Measurements from ENCODE around the gene RNF144A. TPM values are rescaled to one million over a fixed set of nuclear protein-coding genes. Genes with fewer than 3 reads are reported as not detected.
A peak's percentile ranks its signal among the peaks of the same experiment; 100 is the strongest.

The RNF144A gene
- total RNA-seq, 2 donors from 2014 or later: 13.6 to 29.2 TPM

DNA sequence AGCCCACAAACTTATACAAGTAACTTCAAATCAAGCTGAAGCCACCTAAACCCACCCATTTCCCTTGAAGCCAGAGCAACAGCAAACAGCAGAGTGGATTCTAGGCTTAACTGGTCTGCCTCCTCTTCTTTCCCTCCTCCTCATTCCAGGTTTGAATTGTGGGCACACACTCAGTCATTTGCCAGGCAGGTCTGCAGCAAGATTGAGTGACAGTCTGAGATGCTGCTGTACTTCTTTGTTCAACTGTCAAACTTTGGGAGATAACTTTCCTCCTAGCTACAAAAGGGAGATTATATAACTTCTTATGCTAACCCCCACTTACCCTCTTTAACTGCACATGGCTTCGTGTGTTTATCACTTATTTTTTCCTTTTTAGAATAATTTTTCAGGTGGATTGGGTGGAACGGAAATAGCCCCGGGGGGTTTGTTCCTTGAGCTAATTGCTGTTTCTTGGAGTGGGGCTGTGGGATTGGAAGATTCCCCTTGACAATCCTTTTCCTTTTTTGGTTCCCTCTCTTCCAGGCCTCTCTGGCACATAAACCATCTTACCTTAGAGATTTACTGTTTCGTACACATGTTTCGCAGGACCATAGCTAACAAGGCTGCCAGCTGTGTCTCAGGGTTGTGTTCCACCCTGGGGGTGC is 55.0 kb downstream of the RNF144A start:
- no peak for ATAC-seq (replicated peaks)
- Mint-ChIP-seq H3K4me1 (no peaks in the 10 kb centered on the region), H3K36me3 (ENCODE audit: low read depth) (peaks cover 30% of the 10 kb centered on the region), H3K4me3 (no peak overlapping the region), H3K9me3 (no peaks in the 10 kb centered on the region), H3K27ac (no peak overlapping the region), H3K27me3 (no peaks in the 10 kb centered on the region)

DNA sequence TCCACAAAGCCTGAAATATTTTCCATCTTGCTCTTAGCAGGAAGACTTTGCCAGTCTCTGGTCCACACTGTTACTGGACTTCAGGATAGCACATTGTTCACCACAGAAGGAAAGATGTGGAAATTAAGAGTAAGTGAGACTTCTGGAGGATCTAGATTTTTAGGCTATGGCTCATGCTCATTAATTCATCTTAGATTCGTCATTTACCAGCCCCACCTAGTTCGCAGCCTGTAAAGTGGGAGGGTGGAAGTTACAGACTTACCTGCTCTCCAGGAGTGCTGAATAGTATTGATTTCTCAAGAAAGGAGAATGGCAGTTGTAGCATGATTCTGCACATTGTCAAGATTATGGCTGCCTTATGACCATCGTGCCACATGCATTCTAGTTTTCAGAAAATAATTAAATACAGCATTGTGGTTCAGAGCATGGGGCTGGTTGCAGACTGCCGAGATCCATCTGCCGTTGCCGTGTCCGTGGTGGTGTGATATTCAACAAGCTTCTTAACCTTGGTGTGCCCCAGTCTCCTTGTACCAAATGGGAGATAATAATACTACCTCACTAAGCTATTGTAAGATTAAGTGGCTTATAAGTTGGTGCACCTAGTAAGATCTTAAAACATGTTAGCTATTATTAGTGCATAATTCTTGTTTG is 56.8 kb downstream of the RNF144A start:
- H3K4me3 Mint-ChIP-seq: no peak overlapping the region
- ATAC-seq (replicated peaks): no peak
- no peaks in the 10 kb centered on the region for H3K27me3 Mint-ChIP-seq
- H3K4me1 Mint-ChIP-seq: no peaks in the 10 kb centered on the region
- H3K9me3 Mint-ChIP-seq: no peaks in the 10 kb centered on the region
- no peak overlapping the region for H3K27ac Mint-ChIP-seq
- peaks cover 30% of the 10 kb centered on the region for H3K36me3 Mint-ChIP-seq (ENCODE audit: low read depth)

DNA sequence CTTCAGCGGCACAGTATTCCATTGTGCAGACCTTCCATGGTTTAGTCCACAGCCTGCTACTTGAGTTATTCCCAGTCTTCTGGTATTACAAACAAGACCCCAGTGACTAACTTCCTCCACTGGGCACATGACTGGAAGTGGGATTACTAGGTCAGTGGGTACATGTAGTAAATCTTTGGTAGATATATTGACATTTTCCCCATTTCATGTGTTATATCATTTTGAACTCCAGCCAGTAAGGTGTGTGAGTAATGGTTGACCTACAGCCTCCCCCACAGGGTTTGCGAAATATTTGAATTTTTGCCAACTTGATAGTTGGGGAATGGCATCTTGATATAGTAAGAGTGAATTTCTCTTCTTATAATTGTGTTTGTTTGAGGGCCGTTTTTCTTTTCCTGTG is 58.8 kb downstream of the RNF144A start:
- no peak overlapping the region for H3K4me3 Mint-ChIP-seq
- no peak for ATAC-seq (replicated peaks)
- no peak overlapping the region for H3K27ac Mint-ChIP-seq
- H3K4me1 Mint-ChIP-seq: no peaks in the 10 kb centered on the region
- peaks cover 12% of the 10 kb centered on the region for H3K36me3 Mint-ChIP-seq (ENCODE audit: low read depth)
- no peaks in the 10 kb centered on the region for H3K9me3 Mint-ChIP-seq
- no peaks in the 10 kb centered on the region for H3K27me3 Mint-ChIP-seq

DNA sequence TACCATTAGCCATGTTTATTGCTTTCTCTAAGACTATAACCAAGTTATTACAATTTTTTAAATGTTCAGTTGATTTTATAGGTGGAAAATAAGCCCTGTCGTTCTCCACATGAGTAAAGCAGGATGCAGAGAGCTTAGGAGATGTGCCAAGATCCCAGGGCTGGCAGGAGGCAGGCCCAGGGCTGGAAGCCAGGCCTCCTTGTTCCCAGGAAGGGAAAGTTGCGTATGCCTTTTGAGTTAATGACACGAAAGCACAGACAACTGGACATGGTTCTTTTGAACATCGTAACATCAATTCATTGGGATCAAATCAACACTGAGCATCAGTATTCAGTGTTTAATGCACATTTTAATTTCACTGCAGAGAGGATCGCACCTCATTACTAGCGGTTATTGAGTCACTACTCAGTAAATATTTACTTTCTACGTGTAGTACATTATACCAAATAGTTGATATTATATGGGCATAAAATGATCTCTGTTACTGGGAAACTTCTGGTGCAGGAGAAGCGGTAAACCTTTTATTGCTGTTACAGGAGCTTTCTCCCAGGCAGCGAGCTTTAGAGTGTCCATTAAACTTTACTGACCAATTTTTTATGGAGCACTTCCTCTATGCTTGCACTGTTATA is 60.0 kb downstream of the RNF144A start:
- Mint-ChIP-seq H3K4me1 (no peaks in the 10 kb centered on the region), H3K9me3 (no peaks in the 10 kb centered on the region), H3K27me3 (no peaks in the 10 kb centered on the region), H3K4me3 (no peak overlapping the region), H3K36me3 (ENCODE audit: low read depth) (peaks cover 14% of the 10 kb centered on the region), H3K27ac (no peak overlapping the region)
- ATAC-seq (replicated peaks): no peak

DNA sequence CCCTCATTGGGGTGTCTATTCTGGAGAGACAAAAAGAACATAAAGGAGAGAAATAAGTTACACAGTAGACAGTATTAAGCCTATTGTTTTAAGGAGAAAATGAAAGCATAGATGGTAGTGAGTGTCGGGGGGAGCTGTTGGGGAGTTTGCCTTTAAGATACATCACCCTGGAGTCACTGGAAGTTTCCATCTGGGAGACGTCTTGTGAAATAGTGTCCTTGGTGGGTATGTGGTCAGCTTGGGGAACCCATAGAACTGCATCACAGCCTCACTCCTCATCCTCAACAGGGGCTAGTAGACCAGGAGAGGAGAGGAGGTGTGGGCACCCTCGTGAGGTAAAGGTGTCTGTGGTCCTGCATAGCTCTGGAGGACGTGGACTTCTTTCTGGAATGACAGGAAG is 60.6 kb downstream of the RNF144A start:
- ATAC-seq (replicated peaks): no peak
- Mint-ChIP-seq H3K36me3 (ENCODE audit: low read depth) (peaks cover 10% of the 10 kb centered on the region), H3K4me1 (no peaks in the 10 kb centered on the region), H3K27me3 (no peaks in the 10 kb centered on the region), H3K9me3 (no peaks in the 10 kb centered on the region), H3K27ac (no peak overlapping the region), H3K4me3 (no peak overlapping the region)

DNA sequence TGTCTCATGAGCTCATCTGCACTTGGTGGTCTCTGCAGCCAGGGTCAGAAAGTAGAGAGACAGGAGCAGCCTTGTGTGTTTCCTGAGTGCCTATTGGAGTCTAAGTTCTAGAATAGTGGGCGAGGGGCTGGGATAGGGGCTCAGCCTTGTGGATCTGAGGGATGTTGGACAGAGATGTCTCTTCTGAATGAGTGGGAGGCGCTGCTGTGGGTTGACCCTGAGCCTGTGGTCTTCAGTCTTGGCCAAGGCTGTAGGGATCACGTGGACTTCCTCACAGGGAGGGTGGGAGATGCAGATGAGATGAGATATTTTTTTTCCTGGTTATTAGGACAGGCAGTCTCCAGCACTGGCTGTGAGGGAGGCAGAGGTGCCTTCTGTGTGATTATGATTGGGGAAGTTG is 61.8 kb downstream of the RNF144A start:
- H3K36me3 Mint-ChIP-seq (ENCODE audit: low read depth): peaks cover 10% of the 10 kb centered on the region
- peak overlapping the region; percentile 28 for H3K27ac Mint-ChIP-seq
- ATAC-seq (replicated peaks): no peak
- H3K27me3 Mint-ChIP-seq: no peaks in the 10 kb centered on the region
- H3K9me3 Mint-ChIP-seq: no peaks in the 10 kb centered on the region
- H3K4me1 Mint-ChIP-seq: no peaks in the 10 kb centered on the region
- no peak overlapping the region for H3K4me3 Mint-ChIP-seq

DNA sequence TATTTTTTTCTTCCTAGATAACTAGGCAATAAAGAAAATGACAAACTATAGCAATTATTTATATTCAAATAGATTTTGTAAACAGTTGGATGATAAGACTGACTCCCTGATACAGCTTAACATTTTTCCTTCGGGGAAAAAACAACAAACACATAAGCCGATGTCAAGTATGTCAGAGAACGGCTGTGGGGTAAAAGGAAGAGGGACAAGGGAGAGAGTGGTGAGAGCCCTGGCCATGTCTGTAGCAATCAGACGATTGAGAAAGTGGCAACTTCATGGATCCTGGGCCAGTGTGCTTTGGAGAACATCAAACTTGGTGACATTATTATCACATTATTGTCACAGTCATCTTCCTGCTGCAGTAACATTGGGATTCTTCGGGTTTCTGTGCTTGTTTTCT is 65.2 kb downstream of the RNF144A start:
- H3K4me3 Mint-ChIP-seq: no peak overlapping the region
- H3K36me3 Mint-ChIP-seq (ENCODE audit: low read depth): peaks cover 10% of the 10 kb centered on the region
- no peaks in the 10 kb centered on the region for H3K9me3 Mint-ChIP-seq
- no peaks in the 10 kb centered on the region for H3K27me3 Mint-ChIP-seq
- peaks cover 8% of the 10 kb centered on the region for H3K4me1 Mint-ChIP-seq
- no peak for ATAC-seq (replicated peaks)
- peak overlapping the region; percentile 5 for H3K27ac Mint-ChIP-seq

DNA sequence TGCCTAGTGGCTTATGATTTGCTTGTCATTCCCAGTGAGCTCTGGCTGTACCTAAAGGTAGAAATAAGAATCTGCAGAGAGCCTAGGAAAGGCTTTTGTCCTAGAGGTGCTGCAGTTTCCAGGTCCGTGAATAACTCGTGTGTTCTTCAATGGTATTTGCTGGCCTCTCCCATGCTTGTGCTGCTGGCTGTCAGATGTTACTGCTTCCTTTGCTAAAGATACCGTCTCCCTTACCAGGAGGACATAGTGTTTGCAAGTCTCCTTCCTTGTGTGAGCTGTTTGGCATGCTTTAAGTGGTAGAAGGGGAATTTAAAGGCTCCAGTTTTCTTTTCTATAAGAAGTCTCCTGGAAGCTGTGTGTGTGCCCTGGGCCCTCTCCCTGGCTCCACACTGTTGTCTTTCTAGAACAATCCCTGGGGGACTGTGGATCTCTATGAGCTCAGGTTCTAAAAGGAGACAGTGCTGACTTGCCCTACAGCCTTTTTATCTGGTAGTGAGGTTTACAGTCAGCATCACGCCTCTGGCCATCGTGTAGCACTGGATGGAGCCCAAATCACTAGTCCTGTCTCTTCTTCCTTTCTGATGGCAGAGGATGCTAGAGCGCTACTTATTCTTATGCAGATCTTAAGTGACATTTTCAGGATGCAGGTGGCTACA is 65.8 kb downstream of the RNF144A start:
- peaks cover 10% of the 10 kb centered on the region for H3K36me3 Mint-ChIP-seq (ENCODE audit: low read depth)
- ATAC-seq (replicated peaks): no peak
- H3K27ac Mint-ChIP-seq: peak overlapping the region; percentile 5

DNA sequence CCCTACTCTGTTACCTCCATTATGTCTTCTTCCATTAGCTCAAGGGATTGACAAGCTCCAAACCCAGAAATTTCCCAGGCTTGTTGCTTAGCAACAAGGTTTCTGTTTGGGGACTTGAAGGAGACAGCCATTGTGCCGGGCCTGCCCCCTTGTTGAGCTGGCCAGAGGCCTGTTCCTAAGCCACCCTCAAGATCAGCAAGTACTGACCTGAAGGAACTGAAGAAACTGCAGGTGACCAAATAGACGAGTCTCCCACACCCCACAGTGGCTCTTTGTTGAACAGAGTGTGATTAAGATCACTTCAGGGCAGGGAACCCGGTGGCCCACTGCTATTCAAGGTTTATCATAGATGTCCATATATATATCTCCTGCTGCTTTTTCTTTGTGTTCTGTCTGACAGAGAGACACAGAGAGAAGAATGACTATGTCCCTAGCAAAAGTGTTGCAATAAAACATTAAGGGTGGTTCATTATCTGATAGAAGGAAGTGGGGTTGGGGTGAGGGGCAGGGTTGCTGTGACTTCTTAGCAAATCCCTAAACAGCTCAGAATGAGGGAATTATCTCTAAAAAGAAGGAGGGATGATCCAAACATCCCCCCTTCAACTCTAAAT is 69.2 kb downstream of the RNF144A start:
- Mint-ChIP-seq H3K4me3 (no peak overlapping the region), H3K36me3 (ENCODE audit: low read depth) (peaks cover 31% of the 10 kb centered on the region), H3K4me1 (peaks cover 8% of the 10 kb centered on the region), H3K9me3 (no peaks in the 10 kb centered on the region), H3K27ac (no peak overlapping the region), H3K27me3 (no peaks in the 10 kb centered on the region)
- no peak for ATAC-seq (replicated peaks)

More for the DNA sequence above, 65.8 kb downstream of the RNF144A start:
- Mint-ChIP-seq H3K9me3 (no peaks in the 10 kb centered on the region), H3K4me3 (no peak overlapping the region), H3K27me3 (no peaks in the 10 kb centered on the region), H3K4me1 (peaks cover 8% of the 10 kb centered on the region)

DNA sequence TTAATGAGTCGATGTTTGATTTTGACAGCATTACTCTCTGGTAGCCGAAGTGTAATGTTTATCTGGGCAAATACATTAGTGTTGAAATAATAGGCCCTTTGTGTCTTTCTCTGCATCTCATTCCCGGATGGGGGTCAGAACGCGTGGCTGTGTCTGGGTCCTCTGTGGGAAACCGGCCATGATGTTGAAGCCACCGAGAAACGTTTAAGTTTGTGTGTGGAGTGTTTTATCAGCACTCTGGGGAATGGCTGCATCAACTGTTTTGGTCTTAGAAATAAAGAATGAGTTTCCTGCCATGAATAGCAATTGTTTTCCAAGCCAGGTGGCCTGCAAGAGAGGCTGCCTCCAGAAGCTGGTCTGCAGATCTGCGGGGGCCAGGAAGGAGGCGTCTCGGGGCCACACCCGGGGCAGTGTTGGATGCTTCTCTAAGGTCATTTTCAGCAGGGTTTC is 69.7 kb downstream of the RNF144A start:
- H3K27ac Mint-ChIP-seq: no peak overlapping the region
- no peak for ATAC-seq (replicated peaks)
- no peaks in the 10 kb centered on the region for H3K9me3 Mint-ChIP-seq
- H3K4me3 Mint-ChIP-seq: no peak overlapping the region
- H3K36me3 Mint-ChIP-seq (ENCODE audit: low read depth): peaks cover 27% of the 10 kb centered on the region
- H3K4me1 Mint-ChIP-seq: peaks cover 11% of the 10 kb centered on the region
- H3K27me3 Mint-ChIP-seq: no peaks in the 10 kb centered on the region

DNA sequence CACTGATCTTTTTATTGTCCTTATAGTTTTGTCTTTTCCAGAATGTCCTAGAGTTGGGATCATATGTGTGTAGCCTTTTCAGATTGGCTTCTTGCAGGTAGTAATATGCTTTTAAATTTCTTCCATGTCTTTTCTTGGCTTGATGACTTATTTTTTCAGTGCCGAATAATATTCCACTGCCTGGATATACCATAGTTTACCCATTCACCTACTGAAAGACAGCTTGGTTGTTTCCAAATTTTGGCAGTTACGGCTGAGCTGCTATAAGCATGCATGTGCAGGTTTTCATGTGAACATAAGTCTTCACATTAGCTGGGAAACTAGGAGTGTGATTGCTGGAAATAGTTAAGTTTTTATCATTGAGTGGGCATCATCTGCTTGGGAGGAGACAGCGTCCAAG is 73.7 kb downstream of the RNF144A start:
- no peaks in the 10 kb centered on the region for H3K9me3 Mint-ChIP-seq
- ATAC-seq (replicated peaks): no peak
- H3K27ac Mint-ChIP-seq: no peak overlapping the region
- H3K4me1 Mint-ChIP-seq: peaks cover 8% of the 10 kb centered on the region
- H3K27me3 Mint-ChIP-seq: no peaks in the 10 kb centered on the region
- H3K36me3 Mint-ChIP-seq (ENCODE audit: low read depth): peaks cover 30% of the 10 kb centered on the region
- H3K4me3 Mint-ChIP-seq: no peak overlapping the region

DNA sequence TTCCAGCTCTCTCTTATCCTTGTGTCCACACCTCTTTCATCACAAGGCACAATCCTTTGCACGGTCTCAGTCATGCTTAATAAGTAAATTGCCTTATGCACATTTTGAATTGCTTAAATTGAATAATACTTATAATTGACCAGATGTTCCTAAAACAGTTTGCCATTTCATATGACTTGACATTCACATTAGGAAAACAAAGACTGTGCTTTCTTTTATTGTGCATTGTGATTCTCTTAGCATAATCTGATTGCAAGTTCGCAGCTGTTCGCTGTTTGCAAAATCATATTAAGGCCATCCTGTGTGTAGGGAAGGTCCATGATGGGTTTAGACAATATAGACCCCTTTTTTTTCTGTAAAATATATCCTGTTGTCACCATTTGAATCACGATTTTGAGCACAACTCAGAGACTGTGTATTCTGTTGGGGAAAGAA is 75.6 kb downstream of the RNF144A start:
- no peaks in the 10 kb centered on the region for H3K9me3 Mint-ChIP-seq
- no peaks in the 10 kb centered on the region for H3K27me3 Mint-ChIP-seq
- H3K4me1 Mint-ChIP-seq: peaks cover 8% of the 10 kb centered on the region
- H3K36me3 Mint-ChIP-seq (ENCODE audit: low read depth): peaks cover 30% of the 10 kb centered on the region
- no peak overlapping the region for H3K4me3 Mint-ChIP-seq
- ATAC-seq (replicated peaks): no peak
- no peak overlapping the region for H3K27ac Mint-ChIP-seq

DNA sequence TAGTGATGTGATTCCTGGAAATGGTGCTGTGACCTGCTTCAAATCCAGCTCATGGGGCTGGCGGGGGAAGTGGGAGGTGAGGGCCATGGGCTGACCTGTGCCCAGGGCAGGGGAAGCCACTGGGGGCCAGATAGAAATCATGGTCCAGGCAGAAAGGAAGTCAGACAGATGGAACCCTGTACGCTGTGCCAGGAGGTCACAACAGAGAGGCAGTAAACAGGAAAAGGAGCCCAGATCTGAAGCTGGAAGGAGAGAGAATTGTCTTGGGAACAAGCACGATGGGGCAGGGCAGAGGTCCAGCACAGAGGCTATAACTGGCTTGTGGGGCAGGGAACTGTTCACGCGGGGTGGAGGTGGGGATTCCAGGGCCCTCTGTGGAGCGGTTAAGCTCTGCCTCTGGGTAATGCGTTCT is 76.0 kb downstream of the RNF144A start:
- H3K4me3 Mint-ChIP-seq: no peak overlapping the region
- no peak for ATAC-seq (replicated peaks)
- H3K36me3 Mint-ChIP-seq (ENCODE audit: low read depth): peaks cover 30% of the 10 kb centered on the region
- H3K9me3 Mint-ChIP-seq: no peaks in the 10 kb centered on the region
- peaks cover 8% of the 10 kb centered on the region for H3K4me1 Mint-ChIP-seq
- no peaks in the 10 kb centered on the region for H3K27me3 Mint-ChIP-seq
- H3K27ac Mint-ChIP-seq: no peak overlapping the region

DNA sequence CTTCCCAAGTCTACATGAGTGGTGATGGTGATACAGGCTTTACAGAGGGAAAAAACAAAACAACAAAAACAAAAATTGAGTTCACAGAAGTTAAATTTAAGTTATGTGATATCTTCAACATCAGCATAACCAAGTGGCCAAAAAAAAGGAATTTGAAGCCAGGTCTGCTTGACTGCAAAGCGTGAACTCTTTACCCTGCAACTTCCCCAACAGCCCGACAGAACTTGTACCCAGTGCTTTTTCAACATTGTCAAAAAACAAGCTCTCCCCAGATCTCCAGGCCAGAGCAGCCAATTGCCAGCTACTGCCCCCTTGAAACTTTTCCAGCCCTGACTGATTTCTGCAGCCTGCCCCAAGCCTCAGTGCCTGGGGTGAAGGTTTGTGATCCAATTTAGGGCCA is 76.7 kb downstream of the RNF144A start:
- H3K27ac Mint-ChIP-seq: no peak overlapping the region
- no peak for ATAC-seq (replicated peaks)
- H3K4me3 Mint-ChIP-seq: no peak overlapping the region
- no peaks in the 10 kb centered on the region for H3K27me3 Mint-ChIP-seq
- H3K4me1 Mint-ChIP-seq: peaks cover 8% of the 10 kb centered on the region
- peaks cover 25% of the 10 kb centered on the region for H3K36me3 Mint-ChIP-seq (ENCODE audit: low read depth)
- no peaks in the 10 kb centered on the region for H3K9me3 Mint-ChIP-seq
